ENCODE measurements around the gene PSMB5. TPM values are rescaled to one million over a fixed set of nuclear protein-coding genes. Genes with fewer than 3 reads are reported as not detected.

PSMB5 gene
- total and polyA plus RNA-seq, 9 of the 15 experiments (the other 6 are each of a cell fraction or from before 2014, with no cell fraction given), result 198 to 1,870 (median 269) TPM

DNA sequence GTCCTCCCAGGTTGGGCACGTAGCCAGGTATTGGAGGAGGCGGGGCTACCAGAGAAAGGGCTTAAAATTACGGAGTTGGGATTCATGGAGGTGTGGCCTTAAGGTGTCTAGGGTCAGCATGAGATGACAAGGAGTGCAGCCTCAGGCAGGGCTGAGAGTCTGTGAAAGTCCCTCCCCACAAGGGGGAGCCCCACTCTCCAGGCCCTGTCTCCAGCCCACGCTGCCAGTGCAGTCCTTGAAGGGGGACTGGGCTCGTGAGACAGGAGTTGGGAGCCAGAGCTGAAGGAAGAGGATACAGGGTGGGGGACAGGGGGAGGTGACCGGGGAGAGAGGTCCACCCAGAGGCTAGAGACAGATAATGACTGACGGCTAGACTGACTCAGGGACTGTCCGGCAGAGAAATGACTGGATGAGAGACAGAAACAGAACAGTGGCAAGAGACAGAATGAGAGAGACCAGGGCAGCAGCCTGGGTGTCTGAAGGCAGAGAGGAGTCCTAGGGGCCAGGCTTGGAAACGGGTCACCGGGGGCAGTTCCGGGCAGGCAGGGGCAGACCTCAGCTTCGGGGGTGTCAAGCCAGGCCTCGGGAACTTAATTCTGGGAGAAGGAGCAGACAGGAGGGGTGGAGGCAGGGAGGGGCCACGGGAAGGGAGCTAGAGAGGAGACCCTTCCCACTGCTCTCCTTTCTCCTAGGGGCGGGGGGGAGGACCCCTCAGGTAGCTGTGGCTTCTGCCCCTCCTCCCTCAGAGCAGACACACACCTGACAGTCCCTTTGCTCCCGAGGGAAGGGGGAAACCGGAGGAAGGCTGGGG, 21.6 kb upstream of the PSMB5 start (continued):
- TF ChIP-seq, protein P1, sequence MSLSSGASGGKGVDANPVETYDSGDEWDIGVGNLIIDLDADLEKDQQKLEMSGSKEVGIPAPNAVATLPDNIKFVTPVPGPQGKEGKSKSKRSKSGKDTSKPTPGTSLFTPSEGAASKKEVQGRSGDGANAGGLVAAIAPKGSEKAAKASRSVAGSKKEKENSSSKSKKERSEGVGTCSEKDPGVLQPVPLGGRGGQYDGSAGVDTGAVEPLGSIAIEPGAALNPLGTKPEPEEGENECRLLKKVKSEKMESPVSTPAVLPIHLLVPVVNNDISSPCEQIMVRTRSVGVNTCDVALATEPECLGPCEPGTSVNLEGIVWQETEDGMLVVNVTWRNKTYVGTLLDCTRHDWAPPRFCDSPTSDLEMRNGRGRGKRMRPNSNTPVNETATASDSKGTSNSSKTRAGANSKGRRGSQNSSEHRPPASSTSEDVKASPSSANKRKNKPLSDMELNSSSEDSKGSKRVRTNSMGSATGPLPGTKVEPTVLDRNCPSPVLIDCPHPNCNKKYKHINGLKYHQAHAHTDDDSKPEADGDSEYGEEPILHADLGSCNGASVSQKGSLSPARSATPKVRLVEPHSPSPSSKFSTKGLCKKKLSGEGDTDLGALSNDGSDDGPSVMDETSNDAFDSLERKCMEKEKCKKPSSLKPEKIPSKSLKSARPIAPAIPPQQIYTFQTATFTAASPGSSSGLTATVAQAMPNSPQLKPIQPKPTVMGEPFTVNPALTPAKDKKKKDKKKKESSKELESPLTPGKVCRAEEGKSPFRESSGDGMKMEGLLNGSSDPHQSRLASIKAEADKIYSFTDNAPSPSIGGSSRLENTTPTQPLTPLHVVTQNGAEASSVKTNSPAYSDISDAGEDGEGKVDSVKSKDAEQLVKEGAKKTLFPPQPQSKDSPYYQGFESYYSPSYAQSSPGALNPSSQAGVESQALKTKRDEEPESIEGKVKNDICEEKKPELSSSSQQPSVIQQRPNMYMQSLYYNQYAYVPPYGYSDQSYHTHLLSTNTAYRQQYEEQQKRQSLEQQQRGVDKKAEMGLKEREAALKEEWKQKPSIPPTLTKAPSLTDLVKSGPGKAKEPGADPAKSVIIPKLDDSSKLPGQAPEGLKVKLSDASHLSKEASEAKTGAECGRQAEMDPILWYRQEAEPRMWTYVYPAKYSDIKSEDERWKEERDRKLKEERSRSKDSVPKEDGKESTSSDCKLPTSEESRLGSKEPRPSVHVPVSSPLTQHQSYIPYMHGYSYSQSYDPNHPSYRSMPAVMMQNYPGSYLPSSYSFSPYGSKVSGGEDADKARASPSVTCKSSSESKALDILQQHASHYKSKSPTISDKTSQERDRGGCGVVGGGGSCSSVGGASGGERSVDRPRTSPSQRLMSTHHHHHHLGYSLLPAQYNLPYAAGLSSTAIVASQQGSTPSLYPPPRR (CRISPR knock-in tag; IDR thresholded peaks at IDR 0.05; ENCODE audit: borderline replicate concordance), result no peak
- TF ChIP-seq ZNF408 (CRISPR knock-in tag; IDR thresholded peaks at IDR 0.05; ENCODE audit: low read depth) (no peak), C11orf30 (IDR thresholded peaks at IDR 0.05; ENCODE audit: low read depth) (no peak), POLR2A (conservative IDR thresholded peaks at IDR 0.05) (no peak; the same call in 1 of the 2 replicates), GTF2E2 (tag; IDR thresholded peaks at IDR 0.05) (no peak), FOXA1 (IDR thresholded peaks at IDR 0.05; ENCODE audit: borderline replicate concordance) (no peak), RFX1 (IDR thresholded peaks at IDR 0.05) (no peak), XRCC4 (IDR thresholded peaks at IDR 0.05; ENCODE audit: extremely low read depth, insufficient read depth, insufficient read length) (no peak), PPARD (CRISPR knock-in tag; IDR thresholded peaks at IDR 0.05) (no peak), ZEB2 (IDR thresholded peaks at IDR 0.05) (peak; percentile 36; the same call in 1 of the 2 replicates), CBFA2T2 (conservative IDR thresholded peaks at IDR 0.05) (0 out of 2 replicates have a peak, but pooled peaks have one; percentile 5), ZNF263 (CRISPR knock-in tag; IDR thresholded peaks at IDR 0.05; ENCODE audit: borderline replicate concordance) (no peak), ILF3 (IDR thresholded peaks at IDR 0.05; ENCODE audit: borderline replicate concordance) (no peak), HDAC2 (IDR thresholded peaks at IDR 0.05) (peak; percentile 77), RAD51 (IDR thresholded peaks at IDR 0.05; ENCODE audit: borderline replicate concordance, low read depth) (no peak), MTF1 (CRISPR knock-in tag; IDR thresholded peaks at IDR 0.05; ENCODE audit: borderline replicate concordance) (no peak), NFXL1 (CRISPR knock-in tag; IDR thresholded peaks at IDR 0.05) (no peak), RHOXF2B (CRISPR knock-in tag; conservative IDR thresholded peaks at IDR 0.05) (no peak), ZNF121 (CRISPR knock-in tag; conservative IDR thresholded peaks at IDR 0.05) (no peak)
- TF ChIP-seq, protein P2, sequence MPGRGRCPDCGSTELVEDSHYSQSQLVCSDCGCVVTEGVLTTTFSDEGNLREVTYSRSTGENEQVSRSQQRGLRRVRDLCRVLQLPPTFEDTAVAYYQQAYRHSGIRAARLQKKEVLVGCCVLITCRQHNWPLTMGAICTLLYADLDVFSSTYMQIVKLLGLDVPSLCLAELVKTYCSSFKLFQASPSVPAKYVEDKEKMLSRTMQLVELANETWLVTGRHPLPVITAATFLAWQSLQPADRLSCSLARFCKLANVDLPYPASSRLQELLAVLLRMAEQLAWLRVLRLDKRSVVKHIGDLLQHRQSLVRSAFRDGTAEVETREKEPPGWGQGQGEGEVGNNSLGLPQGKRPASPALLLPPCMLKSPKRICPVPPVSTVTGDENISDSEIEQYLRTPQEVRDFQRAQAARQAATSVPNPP (IDR thresholded peaks at IDR 0.05; ENCODE audit: borderline replicate concordance, insufficient read depth, insufficient read length), result no peak
- TF ChIP-seq, protein P3, sequence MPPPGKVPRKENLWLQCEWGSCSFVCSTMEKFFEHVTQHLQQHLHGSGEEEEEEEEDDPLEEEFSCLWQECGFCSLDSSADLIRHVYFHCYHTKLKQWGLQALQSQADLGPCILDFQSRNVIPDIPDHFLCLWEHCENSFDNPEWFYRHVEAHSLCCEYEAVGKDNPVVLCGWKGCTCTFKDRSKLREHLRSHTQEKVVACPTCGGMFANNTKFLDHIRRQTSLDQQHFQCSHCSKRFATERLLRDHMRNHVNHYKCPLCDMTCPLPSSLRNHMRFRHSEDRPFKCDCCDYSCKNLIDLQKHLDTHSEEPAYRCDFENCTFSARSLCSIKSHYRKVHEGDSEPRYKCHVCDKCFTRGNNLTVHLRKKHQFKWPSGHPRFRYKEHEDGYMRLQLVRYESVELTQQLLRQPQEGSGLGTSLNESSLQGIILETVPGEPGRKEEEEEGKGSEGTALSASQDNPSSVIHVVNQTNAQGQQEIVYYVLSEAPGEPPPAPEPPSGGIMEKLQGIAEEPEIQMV (tag; conservative IDR thresholded peaks at IDR 0.05; ENCODE audit: low read depth), result no peak
- TF ChIP-seq, protein P4, sequence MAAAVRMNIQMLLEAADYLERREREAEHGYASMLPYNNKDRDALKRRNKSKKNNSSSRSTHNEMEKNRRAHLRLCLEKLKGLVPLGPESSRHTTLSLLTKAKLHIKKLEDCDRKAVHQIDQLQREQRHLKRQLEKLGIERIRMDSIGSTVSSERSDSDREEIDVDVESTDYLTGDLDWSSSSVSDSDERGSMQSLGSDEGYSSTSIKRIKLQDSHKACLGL (CRISPR knock-in tag; IDR thresholded peaks at IDR 0.05; ENCODE audit: borderline replicate concordance, poor library complexity, severe bottlenecking), result no peak
